CD14-positive monocyte (primary cell): ENCODE data around the gene C2orf80. TPM values are rescaled to one million over a fixed set of nuclear protein-coding genes. Genes with fewer than 3 reads are reported as not detected.

Experiments
- DNase-seq, 3 donors: peaks; one replicate each; pipeline ENCODE4 v3.0.0-alpha.2; 2011 to 2022
- H2AFZ ChIP-seq: 2 replicates; pipeline ENCODE4 v1.6.0; 2012; ENCODE audit warnings: mild to moderate bottlenecking, low read depth, low read length, inconsistent platforms; ENCODE audit not compliant: insufficient read depth, poor library complexity, severe bottlenecking
- H3K27ac ChIP-seq, 2 donors: 1 replicate in 1 of 2; 2 replicates in 1 of 2; pipeline ENCODE4 v1.5.1; 2012 to 2013; ENCODE audit warnings: low read length in 2 of 2, control low read depth in 1 of 2, inconsistent platforms in 1 of 2, low read depth in 1 of 2, mild to moderate bottlenecking in 1 of 2
- H3K27me3 ChIP-seq, 2 donors: one replicate each; pipeline versions ENCODE4 v1.6.0 to v1.6.1; 2011 to 2013; ENCODE audit warnings: low read length in 2 of 2; ENCODE audit not compliant: control insufficient read depth in 2 of 2, insufficient read depth in 2 of 2
- H3K36me3 ChIP-seq, 2 donors: replicated peaks in 1 of 2; 1 replicate in 1 of 2; 2 replicates in 1 of 2; pipeline versions ENCODE4 v1.5.1 to v1.6.1; 2012 to 2013; ENCODE audit warnings: low read length in 2 of 2, control low read depth in 1 of 2, inconsistent platforms in 1 of 2, mild to moderate bottlenecking in 1 of 2; ENCODE audit not compliant: insufficient read depth in 2 of 2, control insufficient read depth in 1 of 2
- H3K4me1 ChIP-seq, 2 donors: 1 replicate in 1 of 2; 2 replicates in 1 of 2; pipeline versions ENCODE4 v1.5.1 to v1.6.1; 2012 to 2013; ENCODE audit warnings: low read length in 2 of 2, control low read depth in 1 of 2, inconsistent platforms in 1 of 2, mild to moderate bottlenecking in 1 of 2, moderate library complexity in 1 of 2; ENCODE audit not compliant: insufficient read depth in 2 of 2, control insufficient read depth in 1 of 2
- H3K4me2 ChIP-seq: replicated peaks from 2 replicates; pipeline ENCODE3; 2012; ENCODE audit warnings: low read length, moderate library complexity, mild to moderate bottlenecking; ENCODE audit not compliant: poor library complexity, severe bottlenecking; ENCODE audit errors: extremely low read depth
- H3K4me3 ChIP-seq, 3 experiments: fragments of 200-600 bp in 1 of 3; sonication (generic) in 1 of 3; replicated peaks in 1 of 3; 1 replicate in 2 of 3; 2 replicates in 1 of 3; pipeline ENCODE4 v1.5.1; 2011 to 2013; ENCODE audit warnings: low read length in 3 of 3, mild to moderate bottlenecking in 3 of 3, control low read depth in 2 of 3, low read depth in 2 of 3, inconsistent platforms in 1 of 3, moderate library complexity in 1 of 3
- H3K79me2 ChIP-seq: 2 replicates; pipeline ENCODE4 v1.6.0; 2012; ENCODE audit warnings: mild to moderate bottlenecking, control low read depth, inconsistent platforms, low read length, moderate library complexity; ENCODE audit not compliant: insufficient read depth
- H3K9ac ChIP-seq: 2 replicates; pipeline ENCODE4 v1.6.0; 2017; ENCODE audit warnings: low read length, mild to moderate bottlenecking; ENCODE audit not compliant: insufficient read depth, poor library complexity, severe bottlenecking
- H3K9me3 ChIP-seq, 2 donors: replicated peaks in 1 of 2; 1 replicate in 1 of 2; 2 replicates in 1 of 2; pipeline versions ENCODE4 v1.5.1 to v1.6.1; 2012 to 2013; ENCODE audit warnings: low read length in 2 of 2, control low read depth in 1 of 2; ENCODE audit not compliant: control insufficient read depth in 1 of 2, insufficient read depth in 1 of 2
- H4K20me1 ChIP-seq: 2 replicates; pipeline ENCODE4 v1.6.0; 2012; ENCODE audit warnings: mild to moderate bottlenecking, low read length, control low read depth, moderate library complexity; ENCODE audit not compliant: insufficient read depth
- H3K27ac Mint-ChIP-seq, 7 donors: one replicate each; pipeline ENCODE4 v1.8.0; 2020; ENCODE audit warnings: mild to moderate bottlenecking in 7 of 7, mixed read lengths in 7 of 7, moderate library complexity in 6 of 7, inconsistent platforms in 2 of 7
- H3K27me3 Mint-ChIP-seq, 3 donors: one replicate each; pipeline ENCODE4 v1.8.0; 2021 to 2022; ENCODE audit warnings: low read depth in 3 of 3, mild to moderate bottlenecking in 3 of 3, mixed read lengths in 3 of 3, moderate library complexity in 3 of 3, inconsistent platforms in 1 of 3
- H3K36me3 Mint-ChIP-seq, 2 donors: one replicate each; pipeline ENCODE4 v1.8.0; 2020; ENCODE audit warnings: mixed read lengths in 2 of 2, inconsistent platforms in 1 of 2, mild to moderate bottlenecking in 1 of 2
- H3K4me1 Mint-ChIP-seq: one replicate; pipeline ENCODE4 v1.8.0; 2020; ENCODE audit warnings: mild to moderate bottlenecking, mixed read lengths
- H3K4me3 Mint-ChIP-seq, 2 donors: one replicate each; pipeline ENCODE4 v1.8.0; 2020; ENCODE audit warnings: mild to moderate bottlenecking in 2 of 2, mixed read lengths in 2 of 2, moderate library complexity in 1 of 2
- H3K9me3 Mint-ChIP-seq, 7 donors: one replicate each; pipeline ENCODE4 v1.8.0; 2020 to 2022; ENCODE audit warnings: mixed read lengths in 7 of 7, mild to moderate bottlenecking in 6 of 7, moderate library complexity in 6 of 7, inconsistent platforms in 2 of 7
- whole genome bisulfite sequencing: methylation state at CpG from one replicate; pipeline ENCODE4 v1.1.5; 2013; ENCODE audit warnings: missing lambda C conversion rate; ENCODE audit not compliant: insufficient coverage; 5-methylcytosine and 5-hydroxymethylcytosine counted together
- intact Hi-C, 2 donors: fragments of 100-400 bp; cut with micrococcal nuclease; formaldehyde crosslinking; loops; one replicate each; pipeline versions ENCODE4 v1.15.0 to v1.15.1; 2023
- polyA plus RNA-seq, 3 donors: library from polyadenylated mRNA; depleted of rRNA in 1 of 3; unstranded in 2 of 3; stranded (reverse) in 1 of 3; fragments of 300-500 nt in 2 of 3; fragments of >200 nt in 1 of 3; fragmentation: Illumina TruSeq in 2 of 3; gene quantifications; 1 replicate in 2 of 3; 2 replicates in 1 of 3; pipeline ENCODE4 v1.2.3, GENCODE V29; 2012 to 2021
- TF ChIP-seq, protein P1 (sequence below): fragments of 200-600 bp; IDR thresholded peaks from one replicate; pipeline ENCODE4 v1.8.0; 2022; ENCODE audit warnings: antibody characterized with exemption, mild to moderate bottlenecking

The C2orf80 gene
- polyA plus RNA-seq, 3 donors, result not detected

DNA sequence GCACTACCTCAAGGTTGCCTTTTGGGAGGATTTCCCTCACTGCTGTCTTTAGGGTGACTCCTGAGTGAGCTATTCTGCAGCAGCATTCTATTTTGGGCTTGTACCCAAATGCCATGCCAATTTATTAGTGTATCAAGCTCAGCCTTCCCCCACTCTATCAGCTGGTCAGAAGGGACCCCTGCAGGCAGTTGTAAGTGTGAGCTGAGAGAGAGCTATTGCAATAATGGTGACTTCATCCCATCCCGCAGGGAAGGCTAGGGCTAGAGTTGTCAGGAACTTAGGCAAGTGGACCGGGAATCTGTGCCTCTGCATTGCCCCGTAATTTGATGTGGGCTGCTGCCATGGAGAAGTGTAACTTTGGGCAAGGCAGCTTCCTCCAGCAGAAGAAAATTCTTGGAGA, 42.1 kb downstream of the C2orf80 start:
- H3K79me2 ChIP-seq, result no peaks in the 10 kb centered on the region
- H3K4me1 ChIP-seq, result no peaks in the 10 kb centered on the region
- WGBS, result 85% methylated on average over 3 of the region's 3 CpGs
- no peaks in the 10 kb centered on the region for H3K36me3 ChIP-seq
- H3K27ac Mint-ChIP-seq, result no peak overlapping the region
- no peaks in the 10 kb centered on the region for H3K27me3 ChIP-seq
- peaks cover 0 to 4% of the 10 kb centered on the region in 2 donors for H3K9me3 ChIP-seq
- no peak for DNase-seq
- no peak overlapping the region for H3K9ac ChIP-seq
- H3K36me3 Mint-ChIP-seq, result no peaks in the 10 kb centered on the region
- no peak overlapping the region for H3K4me2 ChIP-seq
- TF ChIP-seq, protein P1, sequence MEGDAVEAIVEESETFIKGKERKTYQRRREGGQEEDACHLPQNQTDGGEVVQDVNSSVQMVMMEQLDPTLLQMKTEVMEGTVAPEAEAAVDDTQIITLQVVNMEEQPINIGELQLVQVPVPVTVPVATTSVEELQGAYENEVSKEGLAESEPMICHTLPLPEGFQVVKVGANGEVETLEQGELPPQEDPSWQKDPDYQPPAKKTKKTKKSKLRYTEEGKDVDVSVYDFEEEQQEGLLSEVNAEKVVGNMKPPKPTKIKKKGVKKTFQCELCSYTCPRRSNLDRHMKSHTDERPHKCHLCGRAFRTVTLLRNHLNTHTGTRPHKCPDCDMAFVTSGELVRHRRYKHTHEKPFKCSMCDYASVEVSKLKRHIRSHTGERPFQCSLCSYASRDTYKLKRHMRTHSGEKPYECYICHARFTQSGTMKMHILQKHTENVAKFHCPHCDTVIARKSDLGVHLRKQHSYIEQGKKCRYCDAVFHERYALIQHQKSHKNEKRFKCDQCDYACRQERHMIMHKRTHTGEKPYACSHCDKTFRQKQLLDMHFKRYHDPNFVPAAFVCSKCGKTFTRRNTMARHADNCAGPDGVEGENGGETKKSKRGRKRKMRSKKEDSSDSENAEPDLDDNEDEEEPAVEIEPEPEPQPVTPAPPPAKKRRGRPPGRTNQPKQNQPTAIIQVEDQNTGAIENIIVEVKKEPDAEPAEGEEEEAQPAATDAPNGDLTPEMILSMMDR, result no peak
- H3K9me3 Mint-ChIP-seq, result peaks cover 10 to 22% (median 15%) of the 10 kb centered on the region in 7 donors
- H3K4me3 Mint-ChIP-seq, result no peak overlapping the region
- no peak overlapping the region for H2AFZ ChIP-seq
- no peak overlapping the region for H3K27ac ChIP-seq
- H3K4me1 Mint-ChIP-seq, result peaks cover 5% of the 10 kb centered on the region
- no peaks in the 10 kb centered on the region for H4K20me1 ChIP-seq
- H3K27me3 Mint-ChIP-seq, result peaks cover 0 to 1% (median 0%) of the 10 kb centered on the region in 3 donors
- no peak overlapping the region for H3K4me3 ChIP-seq
- intact Hi-C loops, result no loop called here

DNA sequence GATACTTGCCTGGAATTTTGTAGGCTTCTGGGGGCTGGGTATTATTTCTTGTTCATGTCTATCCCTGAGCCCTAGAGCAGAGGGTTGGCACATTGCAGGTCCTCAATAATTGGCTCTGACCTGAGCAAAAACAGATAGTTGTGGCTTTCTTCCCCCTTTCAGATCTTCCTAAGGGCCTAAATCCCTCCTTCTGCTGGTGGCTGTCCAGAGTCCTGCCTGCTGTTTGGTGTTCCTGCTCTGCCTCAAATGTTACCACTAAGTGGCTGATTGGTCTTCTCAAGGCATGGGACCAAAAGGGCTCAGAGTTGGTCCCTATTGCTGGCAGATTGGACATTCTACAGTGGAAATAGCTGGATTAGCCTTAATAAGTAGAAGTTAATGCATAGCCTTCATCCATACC, 42.8 kb downstream of the C2orf80 start:
- no peak overlapping the region for H3K4me2 ChIP-seq
- TF ChIP-seq, protein P1, result no peak
- no peak overlapping the region for H2AFZ ChIP-seq
- H3K4me3 ChIP-seq, result no peak overlapping the region
- Mint-ChIP-seq H3K27me3 (peaks cover 0 to 2% (median 0%) of the 10 kb centered on the region in 3 donors), H3K9me3 (peaks cover 10 to 18% (median 14%) of the 10 kb centered on the region in 7 donors), H3K36me3 (no peaks in the 10 kb centered on the region), H3K27ac (no peak overlapping the region), H3K4me3 (no peak overlapping the region), H3K4me1 (peaks cover 5% of the 10 kb centered on the region)
- no peaks in the 10 kb centered on the region for H3K36me3 ChIP-seq
- no peaks in the 10 kb centered on the region for H3K27me3 ChIP-seq
- no peaks in the 10 kb centered on the region for H3K4me1 ChIP-seq
- no peak overlapping the region for H3K27ac ChIP-seq
- no peak overlapping the region for H3K9ac ChIP-seq
- no peaks in the 10 kb centered on the region for H4K20me1 ChIP-seq
- no peaks in the 10 kb centered on the region for H3K79me2 ChIP-seq
- DNase-seq, result no peak
- intact Hi-C loops, result no loop called here
- H3K9me3 ChIP-seq, result peaks cover 0 to 4% of the 10 kb centered on the region in 2 donors
